Pancreas (tissue), 10 donors: Measurements from ENCODE around the gene SYNJ2. TPM values are rescaled to one million over a fixed set of nuclear protein-coding genes. Genes with fewer than 3 reads are reported as not detected.

Experiments
- ATAC-seq, 4 donors: fragments of 200-7000 bp; cut with Tn5 transposase; one replicate each; pipeline versions ENCODE4 v1.8.0 to v1.9.1; 2020; ENCODE audit warnings: mild to moderate bottlenecking in 4 of 4, moderate library complexity in 4 of 4
- DNase-seq, 6 donors: peaks; one replicate each; pipeline ENCODE4 v3.0.0-alpha.2; 2020
- FAIRE-seq: peaks from 2 replicates; lab custom pipeline; 2012; peaks lifted over from hg19 to GRCh38; lab: Jason Lieb, UNC
- H3K27ac ChIP-seq, 4 donors: fragments of 200-600 bp; sonication (generic); 1 replicate in 3 of 4; 2 replicates in 1 of 4; pipeline versions ENCODE4 v1.5.0 to v1.8.0; 2020
- H3K27me3 ChIP-seq, 4 donors: fragments of 200-600 bp; one replicate each; pipeline ENCODE4 v1.8.0; 2021
- H3K36me3 ChIP-seq, 3 donors: fragments of 200-600 bp; sonication (generic) in 1 of 3; one replicate each; pipeline versions ENCODE4 v1.5.0 to v1.8.0; 2020 to 2021
- H3K4me1 ChIP-seq, 3 donors: fragments of 200-600 bp; one replicate each; pipeline ENCODE4 v1.8.0; 2021
- H3K4me3 ChIP-seq, 4 donors: fragments of 200-600 bp; sonication (generic) in 2 of 4; one replicate each; pipeline versions ENCODE4 v1.5.0 to v1.8.0; 2020 to 2021
- H3K9me3 ChIP-seq, 4 donors: fragments of 200-600 bp; one replicate each; pipeline ENCODE4 v1.8.0; 2021
- WGBS, 2 donors: extraction: QIAGEN DNeasy Blood & Tissue Kit; methylation state at CpG; one replicate each; pipeline ENCODE4 v1.1.7; 2013; 5-methylcytosine and 5-hydroxymethylcytosine counted together
- intact Hi-C, 3 donors: fragments of 100-400 bp; cut with DNase I; formaldehyde crosslinking; loops; one replicate each; pipeline versions ENCODE4 v1.11.1 to v1.14.2; 2022
- polyA plus RNA-seq, 2 donors: library from polyadenylated mRNA; stranded (reverse); fragments of 200-250 nt; gene quantifications; one replicate each; pipeline ENCODE4 v1.2.3, GENCODE V29; 2013
- total RNA-seq, 6 donors: library from RNA; stranded (reverse); fragmentation: NEBNext Ultra II Directional in 4 of 6; extraction: Animal tissue kit (Norgen Biotek cat#: 25700) in 4 of 6; gene quantifications; one replicate each; pipeline versions ENCODE4 v1.2.1 to v1.2.4, GENCODE V29; 2021 to 2023
- TF ChIP-seq, protein P1 (sequence below), 4 donors: fragments of 200-600 bp; sonication (generic) in 3 of 4; IDR thresholded peaks; one replicate each; pipeline versions ENCODE4 v1.5.0 to v1.8.0; 2021; ENCODE audit warnings: antibody characterized with exemption in 4 of 4
- donor health status: healthy with polysubstance abuse.
- donor health status: DM: no; HTN: no; CAD: no; lungs with moderate emphysema.
- donor health status: DM: no; HTN: no; CAD: no.
- donor health status: control.
- donor health status: control.
- donor health status: Bipolar disorder and iron deficiency.
- donor health status: DM: yes; HTN: yes; CAD: no.
- donor health status: DM: no; HTN: no; CAD: no.
- donor health status: DM: no; HTN: no; CAD: no.
- donor health status: DM: yes; HTN: yes; CAD: no.

Gene SYNJ2
- total and polyA plus RNA-seq, 8 donors: 7.9 to 17.1 (median 9.9) TPM

DNA sequence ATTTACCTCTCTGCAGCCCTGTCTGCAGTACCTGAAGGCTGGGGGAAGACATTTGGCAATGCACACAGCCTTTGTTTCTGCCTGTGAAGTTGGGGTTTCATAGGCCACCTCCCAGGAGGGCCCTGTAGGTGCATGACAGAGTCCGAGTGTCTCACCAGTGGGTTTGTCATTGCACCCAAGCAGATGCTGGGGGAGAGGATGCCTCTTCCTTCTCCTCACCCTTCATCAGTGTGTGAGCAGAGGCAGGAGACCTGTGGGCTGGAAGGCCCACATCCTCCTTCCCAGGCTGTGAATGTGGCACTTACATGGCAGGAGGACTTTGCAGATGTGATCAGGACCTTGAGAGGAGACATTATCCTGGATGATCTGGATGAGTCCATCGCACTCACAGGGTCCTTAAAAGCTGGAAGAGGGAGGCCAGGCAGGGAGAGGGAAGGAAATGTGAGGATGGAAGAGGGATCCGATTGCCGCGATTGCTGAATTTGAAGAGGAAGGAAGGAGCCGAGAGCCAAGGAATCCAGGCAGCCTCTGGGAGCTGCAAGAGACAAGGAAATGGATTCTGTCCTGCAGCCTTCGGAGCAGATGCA lies 30.4 kb downstream of the SYNJ2 start:
- WGBS, 2 donors: 82 to 86% methylated on average over 7 of the region's 7 CpGs
- Histone ChIP-seq H3K9me3 (no peaks in the 10 kb centered on the region), H3K27ac (peak overlapping the region; percentile 44 to 73 (median 67)), H3K27me3 (no peaks in the 10 kb centered on the region), H3K36me3 (no peaks in the 10 kb centered on the region), H3K4me1 (peaks cover 0 to 19% (median 5%) of the 10 kb centered on the region in 3 donors), H3K4me3 (no peak overlapping the region)
- intact Hi-C loops: no loop called here
- FAIRE-seq (no peak), DNase-seq (peak in 2 of 6 donors; percentile 9 to 29), ATAC-seq (peak in 2 of 4 donors; percentile 15 to 16)
- TF ChIP-seq, protein P1, sequence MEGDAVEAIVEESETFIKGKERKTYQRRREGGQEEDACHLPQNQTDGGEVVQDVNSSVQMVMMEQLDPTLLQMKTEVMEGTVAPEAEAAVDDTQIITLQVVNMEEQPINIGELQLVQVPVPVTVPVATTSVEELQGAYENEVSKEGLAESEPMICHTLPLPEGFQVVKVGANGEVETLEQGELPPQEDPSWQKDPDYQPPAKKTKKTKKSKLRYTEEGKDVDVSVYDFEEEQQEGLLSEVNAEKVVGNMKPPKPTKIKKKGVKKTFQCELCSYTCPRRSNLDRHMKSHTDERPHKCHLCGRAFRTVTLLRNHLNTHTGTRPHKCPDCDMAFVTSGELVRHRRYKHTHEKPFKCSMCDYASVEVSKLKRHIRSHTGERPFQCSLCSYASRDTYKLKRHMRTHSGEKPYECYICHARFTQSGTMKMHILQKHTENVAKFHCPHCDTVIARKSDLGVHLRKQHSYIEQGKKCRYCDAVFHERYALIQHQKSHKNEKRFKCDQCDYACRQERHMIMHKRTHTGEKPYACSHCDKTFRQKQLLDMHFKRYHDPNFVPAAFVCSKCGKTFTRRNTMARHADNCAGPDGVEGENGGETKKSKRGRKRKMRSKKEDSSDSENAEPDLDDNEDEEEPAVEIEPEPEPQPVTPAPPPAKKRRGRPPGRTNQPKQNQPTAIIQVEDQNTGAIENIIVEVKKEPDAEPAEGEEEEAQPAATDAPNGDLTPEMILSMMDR (IDR thresholded peaks at IDR 0.05): no peak

DNA sequence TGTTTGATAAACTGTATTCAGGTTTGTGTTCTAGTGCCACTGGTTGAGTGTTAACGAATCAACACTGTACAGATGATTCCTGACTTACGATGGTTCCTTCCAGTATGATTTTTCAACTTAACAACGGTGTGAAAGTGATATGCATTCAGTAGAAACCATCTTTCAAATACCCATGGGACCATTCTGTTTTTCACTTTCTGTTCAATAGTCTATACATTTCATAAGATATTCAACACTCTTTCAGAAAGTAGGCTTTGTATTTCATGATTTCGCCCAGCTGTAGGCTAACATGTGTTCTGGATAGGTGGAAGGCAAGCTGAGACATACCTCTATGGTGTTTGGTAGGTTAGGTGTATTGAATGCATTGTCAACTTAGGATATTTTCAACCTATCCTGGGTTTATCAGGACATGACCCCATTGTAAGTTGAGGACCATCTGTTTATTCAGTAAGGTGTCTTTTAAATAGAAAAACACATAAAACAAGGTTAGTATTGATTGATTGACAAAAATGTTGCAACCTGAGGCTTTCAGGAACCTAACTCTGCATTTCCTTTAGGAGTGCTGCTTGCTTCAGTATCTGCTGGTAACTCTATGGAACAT lies 32.3 kb downstream of the SYNJ2 start:
- peak overlapping the region in 1 of 4 donors; percentile 50 for H3K27ac ChIP-seq
- WGBS, 2 donors: 86% methylated on average over 4 of the region's 4 CpGs
- H3K36me3 ChIP-seq: no peaks in the 10 kb centered on the region
- intact Hi-C loops: no loop called here
- no peak for FAIRE-seq
- no peaks in the 10 kb centered on the region for H3K9me3 ChIP-seq
- peaks cover 0 to 7% (median 5%) of the 10 kb centered on the region in 3 donors for H3K4me1 ChIP-seq
- H3K4me3 ChIP-seq: no peak overlapping the region
- no peak for DNase-seq
- no peak for ATAC-seq
- TF ChIP-seq, protein P1 (IDR thresholded peaks at IDR 0.05): no peak
- H3K27me3 ChIP-seq: no peaks in the 10 kb centered on the region

DNA sequence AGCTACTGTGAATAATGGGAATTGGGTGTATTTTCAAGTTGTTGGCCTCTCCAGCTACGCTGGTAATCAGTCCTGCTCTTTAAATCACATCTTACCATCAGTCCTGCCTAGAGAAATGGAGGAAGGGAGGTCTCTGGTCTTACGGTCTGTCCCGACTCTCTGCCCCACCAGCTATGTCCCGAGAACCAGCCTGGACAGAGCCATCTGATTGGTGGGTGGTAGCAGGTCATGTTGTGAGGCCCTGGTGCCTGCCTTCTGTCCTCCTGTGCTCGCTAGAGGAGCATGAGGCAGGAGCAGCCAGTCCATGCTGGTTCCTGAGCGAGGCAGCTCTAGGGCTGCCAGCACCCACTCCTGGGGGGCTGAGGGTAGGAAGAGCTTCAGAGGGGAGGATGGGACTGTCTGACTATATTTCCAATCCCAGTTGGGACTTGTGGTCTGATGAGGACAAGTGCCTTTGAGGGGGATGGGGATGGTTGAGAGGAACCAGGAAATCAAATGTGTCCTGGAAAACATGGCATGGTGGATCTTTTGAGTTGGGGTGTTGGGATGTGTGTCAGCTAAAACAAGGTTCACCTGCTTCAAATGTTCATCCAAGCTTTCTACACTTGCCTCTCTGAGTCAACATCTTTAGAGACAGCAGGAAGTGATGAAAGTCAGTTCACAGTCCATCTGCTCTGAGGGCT lies 33.0 kb downstream of the SYNJ2 start:
- H3K27ac ChIP-seq: peak overlapping the region in 2 of 4 donors; percentile 15 to 50
- WGBS, 2 donors: 98 to 100% methylated on average over 6 of the region's 6 CpGs
- DNase-seq: peak in 2 of 6 donors; percentile 26 to 30
- no peaks in the 10 kb centered on the region for H3K36me3 ChIP-seq
- no peaks in the 10 kb centered on the region for H3K9me3 ChIP-seq
- ATAC-seq: no peak
- H3K27me3 ChIP-seq: no peaks in the 10 kb centered on the region
- intact Hi-C loops: no loop called here
- no peak for FAIRE-seq
- H3K4me1 ChIP-seq: peaks cover 0 to 10% (median 5%) of the 10 kb centered on the region in 3 donors
- TF ChIP-seq, protein P1 (IDR thresholded peaks at IDR 0.05): no peak
- H3K4me3 ChIP-seq: no peak overlapping the region

DNA sequence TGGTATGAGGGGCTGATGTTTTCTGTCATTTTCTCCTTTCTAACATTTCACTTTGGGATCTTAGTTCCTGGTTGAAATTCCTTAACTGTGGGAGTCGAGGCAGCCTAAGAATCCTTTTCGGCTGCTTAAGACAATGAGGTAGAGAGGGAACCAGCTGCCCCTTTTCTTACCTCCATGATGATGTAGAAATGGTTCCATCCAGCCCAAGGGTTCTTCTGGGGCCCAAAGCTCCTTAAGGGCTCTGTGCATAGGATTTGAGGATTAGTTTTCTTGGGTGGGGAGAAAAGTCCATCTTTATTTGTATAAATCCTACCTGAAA lies 33.5 kb downstream of the SYNJ2 start:
- WGBS, 2 donors: 96 to 98% methylated on average over 2 of the region's 2 CpGs
- Histone ChIP-seq H3K27me3 (no peaks in the 10 kb centered on the region), H3K4me3 (no peak overlapping the region), H3K4me1 (peaks cover 0 to 10% (median 5%) of the 10 kb centered on the region in 3 donors), H3K9me3 (no peaks in the 10 kb centered on the region), H3K27ac (peak overlapping the region in 1 of 4 donors; percentile 50), H3K36me3 (no peaks in the 10 kb centered on the region)
- TF ChIP-seq, protein P1 (IDR thresholded peaks at IDR 0.05): no peak
- no peak for DNase-seq
- intact Hi-C loops: no loop called here
- no peak for ATAC-seq
- FAIRE-seq: no peak
